HepG2 (cell line): ENCODE measurements around the gene PHKA1. TPM values are rescaled to one million over a fixed set of nuclear protein-coding genes. Genes with fewer than 3 reads are reported as not detected.

Experiments used
- ATAC-seq: fragments of 200-7000 bp; cut with Tn5 transposase; 3 replicates; pipeline ENCODE4 v1.9.1; 2020; ENCODE audit warnings: mild to moderate bottlenecking, moderate library complexity
- BruUV-seq: library from RNA; stranded (reverse); fragments of 400-500 nt; replicated peaks from 2 replicates; lab custom pipeline; 2021; lab: Mats Ljungman, UMichigan
- CTCF ChIA-PET: fragments of 300-600 bp; formaldehyde crosslinking; extraction: SDS; loops from one replicate; lab custom pipeline; 2021; ENCODE audit warnings: low total read pairs, inconsistent platforms, low intra/inter-chr PET ratio; lab: Yijun Ruan, JAX
- POLR2A ChIA-PET: fragments of 350-600 bp; sonication (Branson Sonifier 250); formaldehyde crosslinking; loops from one replicate; lab custom pipeline; 2020; ENCODE audit warnings: antibody characterized with exemption, inconsistent platforms; lab: Yijun Ruan, JAX
- DNase-seq: peaks from one replicate; pipeline ENCODE4 v3.0.0-alpha.2; 2015; ENCODE audit warnings: low spot score
- FAIRE-seq: peaks from 3 replicates; lab custom pipeline; 2011; peaks lifted over from hg19 to GRCh38; lab: Jason Lieb, UNC
- H2AFZ ChIP-seq: one replicate; pipeline ENCODE4 v1.6.1; 2011; ENCODE audit warnings: low read length, inconsistent platforms
- H3K27ac ChIP-seq: fragments of 300-600 bp; 3 replicates; pipeline ENCODE4 v1.8.0; 2011; ENCODE audit warnings: mixed run types, mild to moderate bottlenecking, mixed read lengths, low read length, inconsistent platforms; ENCODE audit not compliant: insufficient read depth; ENCODE audit errors: extremely low read length
- H3K27me3 ChIP-seq, 2 experiments: fragments of 200-600 bp in 1 of 2; 2 replicates in 1 of 2; 3 replicates in 1 of 2; pipeline versions ENCODE4 v1.6.0 to v1.8.0; 2011; ENCODE audit warnings: low read length in 2 of 2, mild to moderate bottlenecking in 2 of 2, moderate library complexity in 2 of 2, inconsistent platforms in 1 of 2; ENCODE audit not compliant: insufficient read depth in 2 of 2, control insufficient read depth in 1 of 2
- H3K36me3 ChIP-seq, 2 experiments: fragments of 200-600 bp in 1 of 2; replicated peaks in 1 of 2; 2 replicates in 1 of 2; 3 replicates in 1 of 2; pipeline versions ENCODE4 v1.5.1 to v1.8.0; 2011; ENCODE audit warnings: low read length in 2 of 2, inconsistent platforms in 1 of 2; ENCODE audit not compliant: insufficient read depth in 2 of 2, control insufficient read depth in 1 of 2
- H3K4me1 ChIP-seq: 2 replicates; pipeline ENCODE4 v1.5.1; 2012; ENCODE audit warnings: low read length, inconsistent platforms; ENCODE audit not compliant: insufficient read depth
- H3K4me2 ChIP-seq: 2 replicates; pipeline ENCODE4 v1.6.0; 2011; ENCODE audit warnings: low read depth, low read length, inconsistent platforms
- H3K4me3 ChIP-seq, 3 experiments: fragments of 200-600 bp in 1 of 3; sonication (generic), shearing (Covaris generic) in 1 of 3; replicated peaks in 1 of 3; 2 replicates each; pipeline ENCODE4 v1.5.1; 2011 to 2016; ENCODE audit warnings: low read length in 3 of 3, inconsistent platforms in 2 of 3, low read depth in 2 of 3, mild to moderate bottlenecking in 2 of 3, control low read depth in 1 of 3, mixed read lengths in 1 of 3; ENCODE audit not compliant: insufficient read depth in 1 of 3
- H3K79me2 ChIP-seq: one replicate; pipeline ENCODE4 v1.6.1; 2011; ENCODE audit warnings: low read length, inconsistent platforms; ENCODE audit not compliant: insufficient read depth
- H3K9ac ChIP-seq: 2 replicates; pipeline ENCODE4 v1.6.0; 2011; ENCODE audit warnings: mild to moderate bottlenecking, low read depth, low read length, inconsistent platforms; ENCODE audit not compliant: insufficient read depth
- H3K9me3 ChIP-seq: 2 replicates; pipeline ENCODE4 v1.5.1; 2012; ENCODE audit warnings: mild to moderate bottlenecking, low read length
- H4K20me1 ChIP-seq: 2 replicates; pipeline ENCODE4 v1.6.0; 2011; ENCODE audit warnings: inconsistent platforms, mild to moderate bottlenecking, low read length, moderate library complexity; ENCODE audit not compliant: insufficient read depth
- MNT ChIP-seq: fragments of 450-650 bp; IDR thresholded peaks from 2 replicates; pipeline ENCODE4 v1.6.1; 2016
- PITX1 ChIP-seq: sonication (generic); formaldehyde crosslinking; IDR thresholded peaks from 2 replicates; pipeline ENCODE4 v1.5.1; 2020; ENCODE audit warnings: mild to moderate bottlenecking, missing genetic modification reagents
- SRSF9 ChIP-seq: fragments of 200-400 bp; formaldehyde crosslinking; IDR thresholded peaks from 2 replicates; pipeline ENCODE4 v1.6.1; 2018; ENCODE audit warnings: borderline replicate concordance, mild to moderate bottlenecking, low read depth, low read length; ENCODE audit not compliant: insufficient read depth, poor library complexity, severe bottlenecking
- ZFAT ChIP-seq: sonication (generic); formaldehyde crosslinking; conservative IDR thresholded peaks from 2 replicates; pipeline ENCODE4 v1.8.1; 2023; ENCODE audit warnings: missing genetic modification reagents, inconsistent platforms
- ZNF282 ChIP-seq: fragments of 450-650 bp; IDR thresholded peaks from 2 replicates; pipeline ENCODE4 v1.6.1; 2018; ENCODE audit not compliant: partially characterized antibody
- ZNF530 ChIP-seq: sonication (generic); formaldehyde crosslinking; IDR thresholded peaks from 2 replicates; pipeline ENCODE4 v1.5.0; 2020; ENCODE audit warnings: low read depth, mild to moderate bottlenecking, missing genetic modification reagents
- ZNF629 ChIP-seq: sonication (generic); formaldehyde crosslinking; conservative IDR thresholded peaks from 2 replicates; pipeline ENCODE4 v1.5.0; 2020; ENCODE audit warnings: missing genetic modification reagents
- WGBS: methylation state at CpG from one replicate; pipeline ENCODE4 v1.1.6; 2017; ENCODE audit warnings: low lambda C conversion rate; 5-methylcytosine and 5-hydroxymethylcytosine counted together
- in situ Hi-C: cut with HindIII; loops from 2 replicates; pipeline ENCODE4 v1.10.0; 2017; ENCODE audit warnings: low pct_unique_long_range_greater_than_20kb; ENCODE audit not compliant: extremely low pct_ligation_motif_present
- intact Hi-C: fragments of 100-400 bp; cut with micrococcal nuclease; formaldehyde crosslinking; loops from one replicate; pipeline ENCODE4 v1.10.0; 2022; ENCODE audit not compliant: unreplicated experiment
- polyA plus RNA-seq, 8 experiments: library from polyadenylated mRNA; depleted of rRNA in 3 of 8; stranded (reverse) in 7 of 8; unstranded in 1 of 8; fragments of >200 nt; fragmentation: Illumina TruSeq in 4 of 8; extraction: Trizol in 4 of 8; gene quantifications; 2 replicates each; pipeline versions ENCODE4 v1.2.1 to v1.2.3, GENCODE V29; 2011 to 2016; ENCODE audit warnings: low read depth in 4 of 8, missing spikeins in 1 of 8, mixed read lengths in 1 of 8; ENCODE audit not compliant: insufficient read depth in 1 of 8
- total RNA-seq, 5 experiments: library from RNA; depleted of rRNA; stranded (reverse); fragments of >200 nt; fragmentation: Illumina TruSeq; extraction: Trizol; gene quantifications; 2 replicates each; pipeline ENCODE4 v1.2.3, GENCODE V29; 2016; ENCODE audit warnings: low read depth in 1 of 5

PHKA1 gene
- total and polyA plus RNA-seq, 2 of the 13 experiments (the other 11 are each of a cell fraction or from before 2014, with no cell fraction given), result 5.4 to 6.6 TPM

DNA sequence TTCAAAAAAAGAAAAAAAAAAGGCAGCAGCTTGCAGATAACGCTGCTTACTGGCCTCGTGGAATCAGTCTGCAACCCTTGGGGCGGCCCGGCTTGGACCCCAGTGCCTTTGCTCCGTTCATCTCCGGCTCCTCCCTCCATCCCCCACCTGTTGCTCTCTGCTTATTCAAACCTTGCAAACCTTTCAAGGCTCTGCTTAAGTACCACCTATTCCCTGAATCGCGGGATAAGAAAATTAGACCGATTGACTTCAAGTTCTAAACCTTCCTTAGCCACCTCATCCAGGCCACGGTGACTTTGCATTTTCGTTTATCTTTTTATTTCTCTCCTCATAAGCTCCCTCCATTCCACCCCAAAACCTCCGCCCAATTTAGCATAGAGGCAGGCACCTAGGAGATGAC, 1.4 kb upstream of the PHKA1 start:
- Histone ChIP-seq H3K27ac (no peak overlapping the region), H4K20me1 (no peaks in the 10 kb centered on the region), H3K4me1 (peaks cover 8% of the 10 kb centered on the region; the same call in 1 of the 2 replicates), H3K79me2 (no peaks in the 10 kb centered on the region), H3K4me2 (no peak overlapping the region), H2AFZ (no peak overlapping the region), H3K9me3 (no peaks in the 10 kb centered on the region), H3K4me3 (no peak overlapping the region), H3K9ac (no peak overlapping the region), H3K36me3 (no peaks in the 10 kb centered on the region), H3K27me3 (no peaks in the 10 kb centered on the region)
- no peak for FAIRE-seq
- in situ Hi-C loops, result loop anchor here (25.0 kb wide), 1 partner anchor 428 kb away; the partner anchor contains the start of gene RPS4X
- ChIA-PET CTCF (no interaction called here), POLR2A (no interaction called here)
- no peak for ATAC-seq
- no TSS peak for BruUV-seq
- no peak for DNase-seq
- no peak for TF ChIP-seq ZNF282
- TF ChIP-seq SRSF9, result no peak
- no peak for TF ChIP-seq ZNF530 (CRISPR knock-in tag)
- TF ChIP-seq ZFAT (CRISPR knock-in tag), result no peak
- no peak for TF ChIP-seq MNT
- no peak for TF ChIP-seq ZNF629 (CRISPR knock-in tag)
- TF ChIP-seq PITX1 (CRISPR knock-in tag), result no peak
- intact Hi-C loops, result no loop called here
- 63% methylated on average over 12 of the region's 12 CpGs for WGBS
